Suprapubic skin (tissue), 4 donors: ENCODE results near the gene CNTN1. TPM values are rescaled to one million over a fixed set of nuclear protein-coding genes. Genes with fewer than 3 reads are reported as not detected.
"Not testable (repeated sequence)": the region's sequence is repeated elsewhere in the genome, so short reads cannot be mapped to it uniquely, and the experiment has no call there.

Experiments used
- DNase-seq, 2 donors: peaks; one replicate each; pipeline ENCODE4 v3.0.0-alpha.2; 2019; ENCODE audit warnings: low spot score in 2 of 2
- H3K27ac ChIP-seq: fragments of 200-600 bp; sonication (generic); one replicate; pipeline ENCODE4 v1.5.1; 2019
- H3K27me3 ChIP-seq: fragments of 200-600 bp; sonication (generic); one replicate; pipeline ENCODE4 v1.5.1; 2019
- H3K36me3 ChIP-seq: fragments of 200-600 bp; sonication (generic); one replicate; pipeline ENCODE4 v1.5.1; 2019
- H3K4me1 ChIP-seq: fragments of 200-600 bp; sonication (generic); one replicate; pipeline ENCODE4 v1.5.1; 2019
- H3K4me3 ChIP-seq: fragments of 200-600 bp; sonication (generic); one replicate; pipeline ENCODE4 v1.5.1; 2019; ENCODE audit warnings: mild to moderate bottlenecking
- H3K9me3 ChIP-seq: fragments of 200-600 bp; sonication (generic); one replicate; pipeline ENCODE4 v1.5.1; 2019
- CTCF ChIP-seq, 2 donors: fragments of 200-600 bp in 1 of 2; fragments of 450-650 bp in 1 of 2; sonication (generic) in 1 of 2; IDR thresholded peaks; one replicate each; pipeline ENCODE4 v1.5.1; 2016 to 2019; ENCODE audit warnings: antibody characterized with exemption in 2 of 2, mild to moderate bottlenecking in 1 of 2, moderate library complexity in 1 of 2
- EP300 ChIP-seq: sonication (generic); formaldehyde crosslinking; IDR thresholded peaks from one replicate; pipeline ENCODE4 v1.6.1; 2017; ENCODE audit warnings: antibody characterized with exemption
- POLR2A ChIP-seq, 2 donors: fragments of 450-650 bp; IDR thresholded peaks; one replicate each; pipeline ENCODE4 v1.6.1; 2017; ENCODE audit warnings: antibody characterized with exemption in 2 of 2, mild to moderate bottlenecking in 2 of 2, moderate library complexity in 2 of 2
- POLR2AphosphoS5 ChIP-seq, 3 donors: sonication (generic); formaldehyde crosslinking; IDR thresholded peaks; one replicate each; pipeline ENCODE4 v1.6.1; 2017; ENCODE audit warnings: antibody characterized with exemption in 3 of 3
- WGBS: methylation state at CpG from one replicate; pipeline ENCODE4 v1.1.5; 2018; 5-methylcytosine and 5-hydroxymethylcytosine counted together
- total RNA-seq, 4 donors: library from RNA; depleted of rRNA; stranded (reverse); fragments of >200 nt; gene quantifications; one replicate each; pipeline ENCODE4 v1.1.0, GENCODE V29; 2016

The CNTN1 gene
- total RNA-seq, 4 donors from 2014 or later: 5.9 to 29.7 (median 14.4) TPM

- no peaks in the 10 kb centered on the region for H3K36me3 ChIP-seq
- no peak overlapping the region for H3K4me3 ChIP-seq
- 84% methylated on average over 1 of the region's 1 CpG for WGBS
- no peaks in the 10 kb centered on the region for H3K4me1 ChIP-seq
- H3K27ac ChIP-seq: no peak overlapping the region
- no peaks in the 10 kb centered on the region for H3K27me3 ChIP-seq
- DNase-seq: no peak
- no peak for TF ChIP-seq CTCF (IDR thresholded peaks at IDR 0.05)
- TF ChIP-seq POLR2A (IDR thresholded peaks at IDR 0.05): no peak
- no peak for TF ChIP-seq POLR2AphosphoS5 (IDR thresholded peaks at IDR 0.05)
- no peak for TF ChIP-seq EP300
- no peaks in the 10 kb centered on the region for H3K9me3 ChIP-seq
Measured at GRCh38 chr12:40730281-40730680, 38.0 kb downstream of the CNTN1 start.

GRCh38 chr12:40733871-40734270 lies 41.6 kb downstream of the CNTN1 start:
- Histone ChIP-seq H3K27me3 (no peaks in the 10 kb centered on the region), H3K27ac (no peak overlapping the region), H3K9me3 (no peaks in the 10 kb centered on the region), H3K4me1 (no peaks in the 10 kb centered on the region), H3K4me3 (no peak overlapping the region), H3K36me3 (no peaks in the 10 kb centered on the region)
- TF ChIP-seq CTCF (IDR thresholded peaks at IDR 0.05) (no peak), EP300 (no peak), POLR2A (IDR thresholded peaks at IDR 0.05) (no peak), POLR2AphosphoS5 (IDR thresholded peaks at IDR 0.05) (no peak)
- DNase-seq: no peak

GRCh38 chr12:40734276-40734675 lies 42.0 kb downstream of the CNTN1 start:
- H3K4me3 ChIP-seq: no peak overlapping the region
- WGBS: 82% methylated on average over 3 of the region's 3 CpGs

GRCh38 chr12:40735551-40736230 lies 43.5 kb downstream of the CNTN1 start:
- Histone ChIP-seq H3K4me3 (no peak overlapping the region), H3K36me3 (no peaks in the 10 kb centered on the region), H3K9me3 (peaks cover 4% of the 10 kb centered on the region), H3K4me1 (no peaks in the 10 kb centered on the region), H3K27ac (no peak overlapping the region), H3K27me3 (no peaks in the 10 kb centered on the region)
- no peak for TF ChIP-seq CTCF (IDR thresholded peaks at IDR 0.05)
- no peak for TF ChIP-seq POLR2A (IDR thresholded peaks at IDR 0.05)
- TF ChIP-seq POLR2AphosphoS5 (IDR thresholded peaks at IDR 0.05): no peak
- TF ChIP-seq EP300: no peak
- DNase-seq: no peak
- 58% methylated on average over 3 of the region's 3 CpGs for WGBS

More at GRCh38 chr12:40734276-40734675, 42.0 kb downstream of the CNTN1 start:
- H3K4me1 ChIP-seq: no peaks in the 10 kb centered on the region
- no peak overlapping the region for H3K27ac ChIP-seq
- no peaks in the 10 kb centered on the region for H3K36me3 ChIP-seq
- DNase-seq: no peak
- H3K27me3 ChIP-seq: no peaks in the 10 kb centered on the region
- no peaks in the 10 kb centered on the region for H3K9me3 ChIP-seq
- no peak for TF ChIP-seq EP300
- no peak for TF ChIP-seq POLR2A (IDR thresholded peaks at IDR 0.05)
- no peak for TF ChIP-seq CTCF (IDR thresholded peaks at IDR 0.05)
- no peak for TF ChIP-seq POLR2AphosphoS5 (IDR thresholded peaks at IDR 0.05)

- WGBS: 81% methylated on average over 4 of the region's 4 CpGs
Measured at GRCh38 chr12:40737416-40737815, 45.2 kb downstream of the CNTN1 start.

GRCh38 chr12:40738856-40739255 lies 46.6 kb downstream of the CNTN1 start:
- peaks cover 4% of the 10 kb centered on the region for H3K9me3 ChIP-seq
- H3K36me3 ChIP-seq: no peaks in the 10 kb centered on the region
- no peak overlapping the region for H3K27ac ChIP-seq
- H3K4me1 ChIP-seq: no peaks in the 10 kb centered on the region
- TF ChIP-seq POLR2AphosphoS5 (IDR thresholded peaks at IDR 0.05) (no peak), POLR2A (IDR thresholded peaks at IDR 0.05) (no peak), EP300 (no peak), CTCF (IDR thresholded peaks at IDR 0.05) (no peak)
- DNase-seq: no peak
- no peaks in the 10 kb centered on the region for H3K27me3 ChIP-seq
- H3K4me3 ChIP-seq: no peak overlapping the region

More at GRCh38 chr12:40737416-40737815, 45.2 kb downstream of the CNTN1 start:
- not testable (repeated sequence) for DNase-seq, H3K27ac ChIP-seq, H3K27me3 ChIP-seq, H3K36me3 ChIP-seq, H3K4me1 ChIP-seq, H3K9me3 ChIP-seq, H3K4me3 ChIP-seq
